ENCODE measurements around the gene EXOC6B.

- TF ChIP-seq CTCF (IDR thresholded peaks at IDR 0.05) = no peak
- no peak for TF ChIP-seq TCF7 (CRISPR knock-in tag; IDR thresholded peaks at IDR 0.05; ENCODE audit: low read depth)
- TF ChIP-seq ESRRA (CRISPR knock-in tag; IDR thresholded peaks at IDR 0.05; ENCODE audit: borderline replicate concordance) = no peak
- TF ChIP-seq FOXP4 (CRISPR knock-in tag; IDR thresholded peaks at IDR 0.05) = no peak
- TF ChIP-seq KAT7 (CRISPR knock-in tag; IDR thresholded peaks at IDR 0.05; ENCODE audit: borderline replicate concordance) = no peak
- TF ChIP-seq RELA (CRISPR knock-in tag; IDR thresholded peaks at IDR 0.05; ENCODE audit: borderline replicate concordance) = no peak
Measured at GRCh38 chr2:72497763-72498162, 328.1 kb downstream of the EXOC6B start.
